Measurements from ENCODE around the gene ELK3. TPM values are rescaled to one million over a fixed set of nuclear protein-coding genes. Genes with fewer than 3 reads are reported as not detected.
A peak's percentile ranks its signal among the peaks of the same experiment; 100 is the strongest.

The ELK3 gene
- polyA plus RNA-seq, 6 donors from 2014 or later, result 12.1 to 20.9 (median 14.8) TPM

DNA sequence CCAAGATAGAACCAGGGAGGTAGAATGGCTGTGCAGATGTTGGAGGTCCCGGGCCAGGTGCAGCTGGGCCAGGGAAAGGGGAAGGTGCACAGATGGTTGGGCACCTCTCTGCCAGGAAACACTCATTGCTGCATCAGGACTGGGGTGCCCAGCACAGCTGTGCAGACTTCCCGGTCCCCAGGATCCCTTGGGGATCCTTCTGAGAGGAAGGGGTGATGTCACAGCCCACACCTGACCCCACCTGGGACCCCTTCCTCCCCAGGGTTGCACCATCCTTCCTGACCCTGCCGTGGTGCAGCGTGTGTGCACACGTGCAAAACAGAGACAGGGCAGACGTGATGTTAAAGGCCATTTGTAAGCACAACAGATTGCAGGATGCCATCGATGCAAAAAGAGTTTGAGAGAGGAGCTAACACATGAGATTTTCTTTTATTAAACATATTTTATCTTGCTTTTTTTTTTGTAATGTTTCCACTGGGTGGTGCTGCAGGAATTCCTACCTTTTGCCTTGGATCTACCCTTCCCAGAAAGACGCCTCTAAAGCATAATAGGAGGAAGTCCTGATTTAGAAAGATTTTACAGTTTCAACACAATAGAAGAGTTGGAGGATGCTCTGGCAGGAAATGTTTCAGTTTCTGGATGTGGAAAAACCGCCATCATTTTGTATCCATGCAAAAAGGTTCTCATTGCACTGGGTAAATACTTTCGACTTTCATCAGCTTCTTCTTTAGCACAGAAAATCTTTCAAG lies 14.8 kb downstream of the ELK3 start:
- no peaks in the 10 kb centered on the region for H3K27me3 Mint-ChIP-seq
- no peaks in the 10 kb centered on the region for H3K36me3 Mint-ChIP-seq
- H3K27ac Mint-ChIP-seq, result peak overlapping the region in 5 of 6 donors; percentile 19 to 96 (median 75)
- H3K9me3 Mint-ChIP-seq, result no peaks in the 10 kb centered on the region
- ATAC-seq (ENCODE audit: low read depth in 2 of 2) (peak; percentile 72 to 77), DNase-seq (peak; percentile 74)
- H3K4me1 Mint-ChIP-seq, result peaks cover 79 to 100% (median 100%) of the 10 kb centered on the region in 3 donors
- peak overlapping the region; percentile 61 to 91 (median 80) for H3K4me3 Mint-ChIP-seq

DNA sequence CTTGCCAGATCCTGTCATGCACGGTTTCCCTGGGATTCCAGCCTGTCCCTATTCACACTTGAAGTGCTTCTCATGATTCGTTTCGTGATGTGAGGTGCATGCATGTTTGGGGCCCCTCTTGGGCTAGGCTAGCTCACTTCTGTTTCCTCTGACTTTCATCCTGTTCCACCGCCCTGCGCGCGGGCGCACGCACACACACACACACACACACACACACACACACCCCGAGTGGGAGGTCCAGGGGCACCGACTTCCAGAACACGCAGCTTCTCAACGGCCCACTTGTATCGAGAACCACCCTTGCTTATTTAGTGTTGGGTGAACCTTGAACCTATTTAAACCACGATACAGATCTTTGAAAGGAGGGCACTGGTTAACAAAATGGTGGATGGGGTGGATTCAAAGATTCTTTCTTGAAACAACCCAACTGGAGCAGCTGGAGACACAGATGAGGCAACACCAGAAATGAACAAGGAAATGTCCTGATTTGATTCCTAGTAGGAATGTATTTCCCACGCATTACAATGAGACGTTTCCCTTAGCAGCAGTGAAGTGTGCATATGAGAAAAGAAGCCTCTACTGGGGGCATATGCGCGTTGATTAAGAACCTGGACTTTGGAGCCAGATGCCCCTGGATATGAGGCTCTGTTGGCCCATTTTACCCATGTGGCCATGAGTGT lies 16.3 kb downstream of the ELK3 start:
- Mint-ChIP-seq H3K9me3 (no peaks in the 10 kb centered on the region), H3K4me3 (peak overlapping the region; percentile 46 to 94 (median 86)), H3K36me3 (no peaks in the 10 kb centered on the region), H3K27ac (peak overlapping the region; percentile 85 to 99 (median 94)), H3K27me3 (no peaks in the 10 kb centered on the region), H3K4me1 (peaks cover 77 to 98% (median 97%) of the 10 kb centered on the region in 3 donors)
- DNase-seq (peak; percentile 32), ATAC-seq (ENCODE audit: low read depth in 2 of 2) (peak; percentile 9 to 15)

DNA sequence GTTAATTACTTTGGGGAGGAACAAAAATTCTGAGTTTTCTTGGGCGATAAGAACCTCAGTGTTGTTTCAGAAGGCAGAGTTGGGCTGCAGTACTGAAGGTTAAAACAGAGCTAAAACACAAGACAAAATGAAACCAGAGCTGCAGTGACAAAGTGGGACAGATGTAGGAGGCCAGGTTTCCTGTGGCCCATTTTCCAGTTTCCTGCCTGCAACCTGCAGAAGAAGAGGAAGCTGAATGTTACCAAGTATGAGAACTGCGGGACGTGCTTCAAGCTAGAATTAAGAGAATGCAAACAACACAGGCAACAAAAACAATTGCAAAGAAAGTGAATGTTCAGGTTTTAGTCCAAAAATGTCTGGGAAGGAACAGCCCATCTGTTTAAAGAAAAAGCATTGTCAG lies 17.8 kb downstream of the ELK3 start:
- peak overlapping the region; percentile 15 to 88 (median 72) for H3K4me3 Mint-ChIP-seq
- H3K9me3 Mint-ChIP-seq, result no peaks in the 10 kb centered on the region
- peak overlapping the region in 4 of 6 donors; percentile 30 to 90 (median 70) for H3K27ac Mint-ChIP-seq
- no peak for DNase-seq
- no peaks in the 10 kb centered on the region for H3K27me3 Mint-ChIP-seq
- no peak for ATAC-seq (ENCODE audit: low read depth in 2 of 2)
- H3K4me1 Mint-ChIP-seq, result peaks cover 68 to 96% (median 88%) of the 10 kb centered on the region in 3 donors
- H3K36me3 Mint-ChIP-seq, result no peaks in the 10 kb centered on the region

DNA sequence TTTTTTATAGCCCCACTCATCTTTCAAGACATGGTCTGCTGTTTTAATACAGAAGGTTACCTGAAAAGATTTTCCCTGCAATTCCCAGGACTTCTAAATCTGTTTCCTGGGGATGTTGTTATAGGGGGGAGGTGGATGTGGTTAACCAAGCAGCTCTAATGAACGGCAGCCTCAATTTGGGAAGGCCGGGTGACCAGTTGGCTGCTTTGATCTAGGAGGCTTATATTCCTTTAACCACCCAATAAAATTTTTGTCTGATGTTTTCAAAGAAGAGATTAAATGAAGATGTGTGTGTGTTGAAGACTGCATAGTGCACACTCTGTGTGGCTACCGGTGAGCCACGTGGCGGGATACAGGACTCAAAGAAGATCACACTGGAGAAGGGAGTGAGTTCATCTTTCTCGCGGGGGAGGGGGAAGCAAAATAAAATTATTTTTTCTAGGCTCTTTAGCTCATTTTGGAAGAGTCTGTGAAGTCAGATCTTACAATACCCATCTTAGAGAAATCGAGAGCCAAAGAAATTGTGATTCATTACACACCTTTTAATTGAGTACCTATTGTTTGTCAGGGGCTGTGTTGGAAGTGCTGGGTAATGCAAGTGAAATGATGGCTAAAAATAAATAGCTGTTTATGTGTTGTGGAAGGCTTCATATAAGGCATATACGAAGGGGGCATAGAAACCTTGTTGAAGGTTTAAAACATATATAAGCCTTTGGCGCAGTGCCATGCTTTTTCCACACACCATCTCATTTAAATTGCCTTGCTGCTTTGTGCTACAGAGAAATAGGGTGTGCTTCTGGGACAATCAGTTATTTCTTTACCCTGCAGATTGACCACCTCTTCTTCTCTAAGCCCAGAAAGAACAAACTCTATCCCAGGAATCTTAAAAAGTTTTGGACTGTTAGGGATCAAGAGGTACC lies 18.5 kb downstream of the ELK3 start:
- peaks cover 61 to 90% (median 81%) of the 10 kb centered on the region in 3 donors for H3K4me1 Mint-ChIP-seq
- ATAC-seq (ENCODE audit: low read depth in 2 of 2) (no peak), DNase-seq (no peak)
- H3K27ac Mint-ChIP-seq, result peak overlapping the region in 5 of 6 donors; percentile 20 to 90 (median 89)
- no peaks in the 10 kb centered on the region for H3K36me3 Mint-ChIP-seq
- peak overlapping the region; percentile 67 to 88 (median 77) for H3K4me3 Mint-ChIP-seq
- no peaks in the 10 kb centered on the region for H3K9me3 Mint-ChIP-seq
- no peaks in the 10 kb centered on the region for H3K27me3 Mint-ChIP-seq

DNA sequence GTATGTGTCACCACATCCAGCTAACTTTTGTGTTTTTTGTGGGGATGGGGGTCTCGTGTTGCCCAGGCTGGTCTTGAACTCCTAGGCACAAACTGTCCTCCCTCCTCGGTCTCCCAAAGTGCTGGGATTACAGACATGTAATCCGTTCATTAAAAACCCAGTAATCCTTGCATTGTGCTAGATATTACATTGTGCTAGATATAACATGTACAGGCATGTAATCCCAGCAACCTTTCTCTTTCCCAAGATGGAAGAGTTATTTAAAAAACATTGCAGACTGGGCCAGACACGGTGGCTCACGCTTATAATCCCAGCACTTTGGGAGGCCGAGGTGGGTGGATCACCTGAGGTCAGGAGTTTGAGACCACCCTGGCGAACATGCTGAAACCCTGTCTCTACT lies 19.7 kb downstream of the ELK3 start:
- DNase-seq (no peak), ATAC-seq (ENCODE audit: low read depth in 2 of 2) (no peak)
- Mint-ChIP-seq H3K27ac (peak overlapping the region in 3 of 6 donors; percentile 32 to 90 (median 89)), H3K36me3 (no peaks in the 10 kb centered on the region), H3K27me3 (no peaks in the 10 kb centered on the region), H3K4me1 (peaks cover 57 to 85% (median 76%) of the 10 kb centered on the region in 3 donors), H3K9me3 (no peaks in the 10 kb centered on the region), H3K4me3 (peak overlapping the region; percentile 16 to 88 (median 76))

DNA sequence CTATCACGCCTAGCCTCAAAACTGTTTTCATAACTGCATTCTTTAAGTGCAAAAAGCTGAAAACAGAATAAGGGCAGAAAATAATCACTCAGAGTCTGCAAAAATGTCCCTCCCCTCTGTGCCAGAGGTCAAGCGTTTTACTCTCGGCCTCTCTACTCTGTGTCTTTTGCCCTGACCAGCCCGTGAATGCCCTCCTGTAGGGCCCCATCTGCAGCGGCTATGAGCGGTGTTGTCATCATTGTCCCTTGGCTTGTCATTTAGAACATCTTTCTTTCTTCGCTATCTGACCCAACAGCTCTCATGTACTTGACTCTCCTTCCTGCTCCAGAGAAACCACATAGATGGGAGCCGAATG lies 21.7 kb downstream of the ELK3 start:
- Mint-ChIP-seq H3K9me3 (no peaks in the 10 kb centered on the region), H3K4me1 (peaks cover 53 to 78% (median 66%) of the 10 kb centered on the region in 3 donors), H3K27me3 (no peaks in the 10 kb centered on the region), H3K4me3 (peak overlapping the region in 2 of 8 donors; percentile 44 to 60), H3K27ac (peak overlapping the region in 4 of 6 donors; percentile 23 to 90 (median 74)), H3K36me3 (no peaks in the 10 kb centered on the region)
- ATAC-seq (ENCODE audit: low read depth in 2 of 2), result no peak
- DNase-seq, result no peak

DNA sequence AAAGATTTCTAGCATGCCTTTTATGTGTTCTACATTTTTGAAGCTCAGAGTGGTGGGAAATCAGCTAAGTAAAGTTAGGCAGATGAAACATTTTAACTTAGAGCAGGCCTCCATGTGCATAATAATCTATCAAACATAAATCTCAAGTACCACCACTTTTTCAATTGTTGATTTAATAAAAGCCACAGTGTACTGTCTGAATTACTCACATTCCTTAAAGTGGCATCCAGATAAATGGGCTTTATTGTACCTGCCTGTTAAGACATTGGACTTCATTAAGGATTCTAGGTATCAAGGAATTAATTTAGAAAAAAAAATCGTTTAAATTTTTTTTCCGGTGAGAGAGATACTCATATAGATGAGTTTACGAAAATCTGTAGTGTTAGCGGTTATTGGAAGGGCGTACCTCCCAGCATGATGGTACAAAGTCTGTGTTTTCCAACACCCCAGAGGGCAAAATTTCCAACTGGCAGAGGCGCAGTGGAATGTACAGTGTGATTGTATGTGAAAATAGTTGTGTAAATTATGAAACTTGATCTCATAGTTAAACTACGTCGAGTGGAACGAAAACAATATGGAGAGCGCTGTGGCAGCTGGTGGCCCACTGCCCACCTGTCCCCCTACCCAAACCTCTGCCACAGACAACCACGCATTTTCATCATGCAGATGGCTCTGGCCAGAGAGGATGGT lies 25.0 kb downstream of the ELK3 start:
- Mint-ChIP-seq H3K4me3 (no peak overlapping the region), H3K36me3 (peaks cover 0 to under 1% of the 10 kb centered on the region in 2 donors), H3K4me1 (peaks cover 25 to 50% (median 44%) of the 10 kb centered on the region in 3 donors), H3K27ac (peak overlapping the region in 2 of 6 donors; percentile 17 to 55), H3K27me3 (no peaks in the 10 kb centered on the region), H3K9me3 (no peaks in the 10 kb centered on the region)
- no peak for DNase-seq
- ATAC-seq (ENCODE audit: low read depth in 2 of 2), result no peak

DNA sequence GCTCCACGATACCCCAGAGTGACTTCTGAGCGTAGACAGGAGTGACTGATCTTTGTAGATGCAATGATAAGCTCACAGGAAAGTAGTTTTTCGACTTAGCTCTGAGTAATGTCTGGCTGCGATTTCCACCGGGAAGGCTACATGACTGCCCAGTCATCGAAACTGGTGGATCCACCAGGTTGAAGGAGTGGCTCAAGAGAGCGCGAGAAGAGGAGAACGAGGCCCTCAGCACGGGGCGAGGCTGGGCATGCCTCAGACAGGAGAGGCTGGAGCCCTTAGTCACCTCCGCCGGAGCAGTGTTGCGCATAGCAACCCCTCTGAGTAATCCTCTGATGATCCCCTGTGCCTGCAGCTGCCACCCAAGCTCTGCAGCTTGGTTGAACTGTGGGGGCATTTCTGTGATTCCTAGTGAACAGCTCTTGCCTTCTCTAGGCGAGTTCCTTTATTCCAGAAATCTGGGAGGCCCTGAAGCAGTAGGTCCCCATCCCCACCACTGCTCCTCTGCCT lies 25.6 kb downstream of the ELK3 start:
- Mint-ChIP-seq H3K27me3 (no peaks in the 10 kb centered on the region), H3K9me3 (no peaks in the 10 kb centered on the region), H3K4me1 (peaks cover 23 to 44% (median 43%) of the 10 kb centered on the region in 3 donors), H3K27ac (peak overlapping the region in 4 of 6 donors; percentile 17 to 91 (median 70)), H3K36me3 (peaks cover 0 to 3% of the 10 kb centered on the region in 2 donors), H3K4me3 (no peak overlapping the region)
- no peak for ATAC-seq (ENCODE audit: low read depth in 2 of 2)
- DNase-seq, result no peak

DNA sequence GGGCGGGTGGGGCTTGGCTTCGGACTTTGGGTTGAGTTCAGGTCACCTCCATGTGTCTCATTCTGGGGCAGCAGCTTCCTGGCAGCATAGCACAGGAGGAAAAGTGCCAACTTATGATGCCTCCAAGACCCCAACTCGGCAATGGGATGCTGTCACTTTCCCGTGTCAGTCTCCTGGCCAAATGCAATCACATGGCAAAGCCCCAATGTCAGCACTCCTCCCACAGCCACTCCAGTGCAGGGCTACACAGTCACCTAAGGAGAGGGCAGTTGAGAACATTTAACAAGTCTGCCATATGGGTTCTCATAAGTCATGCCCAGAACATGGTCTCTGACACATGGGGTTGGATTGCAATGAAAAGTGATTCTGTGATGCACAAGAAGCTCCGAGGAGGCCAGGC lies 26.7 kb downstream of the ELK3 start:
- ATAC-seq (ENCODE audit: low read depth in 2 of 2), result no peak
- Mint-ChIP-seq H3K9me3 (no peaks in the 10 kb centered on the region), H3K4me3 (no peak overlapping the region), H3K27ac (peak overlapping the region in 1 of 6 donors; percentile 76), H3K36me3 (peaks cover 0 to 3% of the 10 kb centered on the region in 2 donors), H3K4me1 (peaks cover 15 to 36% (median 33%) of the 10 kb centered on the region in 3 donors), H3K27me3 (no peaks in the 10 kb centered on the region)
- no peak for DNase-seq

DNA sequence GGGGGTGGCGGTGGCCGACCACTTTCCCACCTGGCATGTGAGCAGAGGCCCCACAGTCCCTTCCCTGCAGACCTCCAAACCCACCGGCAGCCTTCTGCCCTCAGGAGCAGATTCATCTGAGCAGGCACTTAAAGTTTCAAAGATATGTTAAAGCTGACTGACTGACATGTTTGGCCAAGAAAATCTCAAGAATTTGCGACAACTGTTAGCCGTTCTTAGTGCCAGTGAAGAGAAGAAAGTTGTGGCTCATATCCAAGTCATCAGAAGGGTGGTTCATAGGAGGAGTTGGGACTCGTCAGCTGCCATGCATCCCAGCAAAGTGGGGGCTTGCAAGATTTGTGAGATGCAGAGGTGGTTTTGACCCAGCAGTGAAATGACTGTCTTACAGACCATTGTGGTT lies 27.2 kb downstream of the ELK3 start:
- Mint-ChIP-seq H3K4me3 (peak overlapping the region in 1 of 8 donors; percentile 18), H3K9me3 (no peaks in the 10 kb centered on the region), H3K36me3 (peaks cover 2 to 3% of the 10 kb centered on the region in 2 donors), H3K4me1 (peaks cover 15 to 31% (median 29%) of the 10 kb centered on the region in 3 donors), H3K27me3 (no peaks in the 10 kb centered on the region), H3K27ac (peak overlapping the region in 1 of 6 donors; percentile 19)
- ATAC-seq (ENCODE audit: low read depth in 2 of 2) (no peak), DNase-seq (no peak)

DNA sequence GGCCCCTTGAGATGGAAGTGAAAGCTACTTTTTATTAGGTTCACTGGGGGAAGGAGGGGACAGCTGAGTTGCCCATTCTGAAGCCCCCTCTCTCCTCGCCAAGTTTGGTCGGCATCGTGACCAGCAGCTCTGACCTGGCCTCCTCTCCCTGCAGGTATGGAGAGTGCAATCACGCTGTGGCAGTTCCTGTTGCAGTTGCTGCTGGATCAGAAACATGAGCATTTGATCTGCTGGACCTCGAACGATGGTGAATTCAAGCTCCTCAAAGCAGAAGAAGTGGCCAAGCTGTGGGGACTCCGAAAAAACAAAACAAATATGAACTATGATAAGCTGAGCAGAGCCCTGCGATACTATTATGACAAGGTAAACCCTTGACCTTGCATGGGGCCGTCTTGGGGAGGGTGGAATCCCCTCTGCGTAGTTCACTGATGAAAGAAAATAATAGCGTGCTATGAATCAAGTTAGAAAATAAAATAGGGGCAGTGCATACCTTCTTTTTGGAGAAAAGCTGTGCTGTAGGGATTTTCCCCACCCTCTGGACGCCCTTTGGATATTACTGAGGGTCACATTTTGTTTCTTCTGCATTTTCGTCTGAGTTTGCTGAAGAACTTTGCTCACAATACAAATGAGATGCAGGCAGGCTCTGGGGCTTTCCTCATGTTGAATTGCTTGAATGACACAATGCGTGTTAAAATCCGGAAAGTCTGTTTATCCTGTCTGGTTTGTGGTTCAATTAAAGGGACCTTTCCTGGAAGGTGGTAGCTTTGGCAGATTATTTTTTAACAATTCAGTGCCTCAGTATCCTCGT lies 29.4 kb downstream of the ELK3 start:
- H3K36me3 Mint-ChIP-seq, result peaks cover 7 to 17% of the 10 kb centered on the region in 2 donors
- no peaks in the 10 kb centered on the region for H3K27me3 Mint-ChIP-seq
- no peak overlapping the region for H3K4me3 Mint-ChIP-seq
- peak overlapping the region in 1 of 6 donors; percentile 68 for H3K27ac Mint-ChIP-seq
- ATAC-seq (ENCODE audit: low read depth in 2 of 2) (peak in 1 of 2 donors; percentile 25), DNase-seq (no peak)
- peaks cover 19 to 24% (median 23%) of the 10 kb centered on the region in 3 donors for H3K4me1 Mint-ChIP-seq
- H3K9me3 Mint-ChIP-seq, result peaks cover 0 to 1% (median 0%) of the 10 kb centered on the region in 7 donors

DNA sequence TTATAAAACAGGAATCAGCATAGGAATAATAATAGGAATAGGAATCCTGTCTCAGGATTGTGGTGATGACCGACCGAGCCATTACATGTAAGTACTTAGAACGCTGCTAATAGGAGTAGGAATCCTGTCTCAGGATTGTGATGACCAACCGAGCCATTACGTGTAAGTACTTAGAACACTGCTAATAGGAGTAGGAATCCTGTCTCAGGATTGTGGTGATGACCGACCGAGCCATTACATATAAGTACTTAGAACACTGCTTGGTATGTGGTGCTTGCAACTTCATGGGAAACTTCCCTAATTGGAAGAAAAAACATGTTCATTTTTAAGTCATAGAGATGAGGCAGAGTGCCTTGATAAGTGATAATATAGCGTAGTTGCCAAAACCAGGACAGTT lies 30.0 kb downstream of the ELK3 start:
- no peak for ATAC-seq (ENCODE audit: low read depth in 2 of 2)
- DNase-seq, result no peak
- no peak overlapping the region for H3K4me3 Mint-ChIP-seq
- H3K27me3 Mint-ChIP-seq, result no peaks in the 10 kb centered on the region
- peaks cover 14 to 25% (median 22%) of the 10 kb centered on the region in 3 donors for H3K4me1 Mint-ChIP-seq
- peaks cover 7 to 17% of the 10 kb centered on the region in 2 donors for H3K36me3 Mint-ChIP-seq
- H3K27ac Mint-ChIP-seq, result peak overlapping the region in 1 of 6 donors; percentile 18
- peaks cover 0 to 1% (median 0%) of the 10 kb centered on the region in 7 donors for H3K9me3 Mint-ChIP-seq

Data from naive B cell (primary cell).